Measurements from ENCODE around the gene TCF4. TPM values are rescaled to one million over a fixed set of nuclear protein-coding genes. Genes with fewer than 3 reads are reported as not detected.

TCF4 gene
- total and polyA plus RNA-seq, 2 donors (not counting 3 experiments of a cell fraction or from before 2014, with no cell fraction given) = 183 to 390 TPM

- TF ChIP-seq POLR2A (IDR thresholded peaks at IDR 0.05; ENCODE audit: low read depth, low read length) (no peak), EZH2 (IDR thresholded peaks at IDR 0.05; ENCODE audit: borderline replicate concordance, low read depth, low read length, severe bottlenecking) (no peak), GATA2 (IDR thresholded peaks at IDR 0.05; ENCODE audit: insufficient read depth, insufficient read length, low read depth, low read length) (no peak), CTCF (IDR thresholded peaks at IDR 0.05; ENCODE audit: extremely low read depth in 1 of 2, insufficient read depth in 1 of 2, low read depth in 1 of 2, low read length in 2 of 2) (no peak), FOS (IDR thresholded peaks at IDR 0.05; ENCODE audit: borderline replicate concordance, insufficient read depth, low read length) (no peak), MAX (IDR thresholded peaks at IDR 0.05; ENCODE audit: insufficient read depth, insufficient read length) (no peak), POLR2AphosphoS5 (IDR thresholded peaks at IDR 0.05; ENCODE audit: insufficient read depth, low read depth, low read length) (no peak), JUN (IDR thresholded peaks at IDR 0.05; ENCODE audit: borderline replicate concordance, insufficient read depth, insufficient read length, low read depth) (no peak), MYC (IDR thresholded peaks at IDR 0.05; ENCODE audit: low read depth, low read length) (no peak)
- Histone ChIP-seq H3K79me2 (ENCODE audit: control insufficient read depth, insufficient read depth, low read length) (no peaks in the 10 kb centered on the region), H3K9me1 (replicated peaks; ENCODE audit: control insufficient read depth, extremely low read depth, insufficient read depth, low read length) (no peaks in the 10 kb centered on the region), H4K20me1 (replicated peaks; ENCODE audit: control insufficient read depth, extremely low read depth, insufficient read depth, low read length) (no peaks in the 10 kb centered on the region), H3K4me3 (replicated peaks in 1 of 3; ENCODE audit: insufficient read depth in 1 of 3, low read depth in 1 of 3, low read length in 3 of 3) (peak overlapping the region in 1 of 3 experiments; percentile 32), H3K4me1 (ENCODE audit: control insufficient read depth, extremely low read depth, insufficient read depth, low read length) (peaks cover 44% of the 10 kb centered on the region), H2AFZ (ENCODE audit: low read depth, low read length) (no peak overlapping the region), H3K4me2 (ENCODE audit: insufficient read depth, low read length) (peak overlapping the region; percentile 65), H3K9ac (replicated peaks; ENCODE audit: extremely low read depth, insufficient read depth, low read length) (peak overlapping the region; percentile 49), H3K9me3 (replicated peaks; ENCODE audit: control insufficient read depth, insufficient read depth, low read length) (no peaks in the 10 kb centered on the region), H3K27ac (ENCODE audit: insufficient read depth, low read depth, low read length) (peak overlapping the region; percentile 62), H3K27me3 (ENCODE audit: control insufficient read depth in 2 of 2, insufficient read depth in 2 of 2, low read length in 2 of 2) (no peaks in the 10 kb centered on the region), H3K36me3 (ENCODE audit: control insufficient read depth in 2 of 2, extremely low read depth in 1 of 2, insufficient read depth in 2 of 2, low read length in 2 of 2) (peaks cover 23 to 24% of the 10 kb centered on the region in 2 experiments)
- BruUV-seq (replicated peaks) = no TSS peak
- CTCF ChIA-PET = interaction anchor here (0.9 to 2.9 kb wide), 10 partner anchors 10 to 1325 kb away, joined by 3 to 19 read pairs (median 4); no protein-coding TSS in a partner anchor
- POLR2A ChIA-PET = interaction anchor here (0.9 kb wide), 2 partner anchors 15 to 71 kb away, joined by 6 to 7 read pairs; no protein-coding TSS in a partner anchor
- DNase-seq (ENCODE audit: low read depth, low spot score) = peak; percentile 86
- dilution Hi-C loops (cut with MboI; ENCODE audit: extremely low pct_ligation_motif_present, low sequenced_read_pairs) (no loop called here), intact Hi-C loops (cut with micrococcal nuclease) (loop anchor here (1.0 kb wide), 1 partner anchor 13 kb away; no protein-coding TSS in a partner anchor)
- peak; percentile 44 for FAIRE-seq
Measured at GRCh38 chr18:55251254-55251971, 336.6 kb downstream of the TCF4 start.
